ENCODE data around the gene LILRA5.

LILRA5 gene

DNA sequence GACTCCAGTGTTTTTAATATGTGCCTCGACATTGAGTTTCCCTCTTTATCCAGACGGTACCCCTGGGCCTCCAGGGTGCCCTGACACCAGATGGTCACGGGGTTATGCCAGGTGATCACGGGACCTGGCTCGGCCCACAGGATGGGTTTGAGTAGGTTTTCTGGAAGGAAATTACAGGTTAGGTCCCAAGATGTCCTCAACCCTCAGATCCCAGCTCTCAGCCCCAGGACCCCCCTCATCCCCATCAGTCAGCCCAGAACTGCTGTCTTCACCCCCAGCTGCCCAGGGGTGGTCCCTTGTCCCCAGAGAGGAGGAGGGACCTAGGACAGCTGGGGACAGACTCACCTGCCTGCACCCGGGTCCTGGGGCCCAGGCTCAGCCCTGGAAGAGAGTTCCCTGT lies 25.6 kb upstream of the LILRA5 start:
- no peak overlapping the region for H3K9ac ChIP-seq (ENCODE audit: insufficient read length, low read depth)
- no peaks in the 10 kb centered on the region for H3K4me1 ChIP-seq (ENCODE audit: insufficient read depth, insufficient read length)
- no peaks in the 10 kb centered on the region for H3K27me3 ChIP-seq (ENCODE audit: insufficient read depth, insufficient read length)
- DNase-seq (ENCODE audit: low read depth, low spot score), result no peak
- no peaks in the 10 kb centered on the region for H3K36me3 ChIP-seq (ENCODE audit: insufficient read depth, insufficient read length, low read length)
- no peak for TF ChIP-seq YY1 (IDR thresholded peaks at IDR 0.05; ENCODE audit: insufficient read depth, insufficient read length)
- no peak for TF ChIP-seq SUZ12 (IDR thresholded peaks at IDR 0.05; ENCODE audit: extremely low read depth, insufficient read depth, insufficient read length)
- no peak for TF ChIP-seq ZNF274 (IDR thresholded peaks at IDR 0.05; ENCODE audit: low read depth, low read length)
- H3K9me3 ChIP-seq (ENCODE audit: insufficient read depth, low read length), result no peaks in the 10 kb centered on the region
- no peak overlapping the region for H3K4me3 ChIP-seq (ENCODE audit: insufficient read length, low read depth)

DNA sequence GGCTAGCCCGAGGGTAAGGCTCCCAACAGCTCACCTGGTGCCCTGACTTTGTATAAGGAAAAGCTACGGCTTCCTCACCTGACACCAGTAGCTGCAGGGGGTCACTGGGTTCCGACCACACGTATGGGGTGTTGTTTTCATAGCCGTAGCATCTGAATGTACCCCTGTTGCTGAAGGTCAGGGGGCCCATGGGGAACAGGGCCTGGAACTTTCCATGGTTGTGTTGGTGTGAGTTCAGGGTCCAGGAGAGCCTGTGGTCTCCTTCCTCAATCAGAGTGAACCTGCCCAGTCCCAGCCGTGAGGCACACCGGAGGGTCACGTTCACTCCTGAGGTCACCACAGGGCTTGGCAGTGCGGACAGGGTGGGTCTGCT lies 24.9 kb upstream of the LILRA5 start:
- Histone ChIP-seq H3K9me3 (ENCODE audit: insufficient read depth, low read length) (no peaks in the 10 kb centered on the region), H3K9ac (ENCODE audit: insufficient read length, low read depth) (no peak overlapping the region), H3K27me3 (ENCODE audit: insufficient read depth, insufficient read length) (no peaks in the 10 kb centered on the region), H3K4me1 (ENCODE audit: insufficient read depth, insufficient read length) (no peaks in the 10 kb centered on the region), H3K4me3 (ENCODE audit: insufficient read length, low read depth) (no peak overlapping the region), H3K36me3 (ENCODE audit: insufficient read depth, insufficient read length, low read length) (no peaks in the 10 kb centered on the region)
- DNase-seq (ENCODE audit: low read depth, low spot score), result no peak
- TF ChIP-seq YY1 (IDR thresholded peaks at IDR 0.05; ENCODE audit: insufficient read depth, insufficient read length) (no peak), SUZ12 (IDR thresholded peaks at IDR 0.05; ENCODE audit: extremely low read depth, insufficient read depth, insufficient read length) (no peak), ZNF274 (IDR thresholded peaks at IDR 0.05; ENCODE audit: low read depth, low read length) (no peak)

GRCh38 chr19:54336893-54337857 lies 24.2 kb upstream of the LILRA5 start:
- Histone ChIP-seq H3K9ac (ENCODE audit: insufficient read length, low read depth) (no peak overlapping the region), H3K4me1 (ENCODE audit: insufficient read depth, insufficient read length) (no peaks in the 10 kb centered on the region), H3K27me3 (ENCODE audit: insufficient read depth, insufficient read length) (no peaks in the 10 kb centered on the region), H3K9me3 (ENCODE audit: insufficient read depth, low read length) (no peaks in the 10 kb centered on the region), H3K4me3 (ENCODE audit: insufficient read length, low read depth) (no peak overlapping the region), H3K36me3 (ENCODE audit: insufficient read depth, insufficient read length, low read length) (no peaks in the 10 kb centered on the region)
- TF ChIP-seq ZNF274 (IDR thresholded peaks at IDR 0.05; ENCODE audit: low read depth, low read length) (no peak), SUZ12 (IDR thresholded peaks at IDR 0.05; ENCODE audit: extremely low read depth, insufficient read depth, insufficient read length) (no peak), YY1 (IDR thresholded peaks at IDR 0.05; ENCODE audit: insufficient read depth, insufficient read length) (no peak)
- DNase-seq (ENCODE audit: low read depth, low spot score), result no peak

DNA sequence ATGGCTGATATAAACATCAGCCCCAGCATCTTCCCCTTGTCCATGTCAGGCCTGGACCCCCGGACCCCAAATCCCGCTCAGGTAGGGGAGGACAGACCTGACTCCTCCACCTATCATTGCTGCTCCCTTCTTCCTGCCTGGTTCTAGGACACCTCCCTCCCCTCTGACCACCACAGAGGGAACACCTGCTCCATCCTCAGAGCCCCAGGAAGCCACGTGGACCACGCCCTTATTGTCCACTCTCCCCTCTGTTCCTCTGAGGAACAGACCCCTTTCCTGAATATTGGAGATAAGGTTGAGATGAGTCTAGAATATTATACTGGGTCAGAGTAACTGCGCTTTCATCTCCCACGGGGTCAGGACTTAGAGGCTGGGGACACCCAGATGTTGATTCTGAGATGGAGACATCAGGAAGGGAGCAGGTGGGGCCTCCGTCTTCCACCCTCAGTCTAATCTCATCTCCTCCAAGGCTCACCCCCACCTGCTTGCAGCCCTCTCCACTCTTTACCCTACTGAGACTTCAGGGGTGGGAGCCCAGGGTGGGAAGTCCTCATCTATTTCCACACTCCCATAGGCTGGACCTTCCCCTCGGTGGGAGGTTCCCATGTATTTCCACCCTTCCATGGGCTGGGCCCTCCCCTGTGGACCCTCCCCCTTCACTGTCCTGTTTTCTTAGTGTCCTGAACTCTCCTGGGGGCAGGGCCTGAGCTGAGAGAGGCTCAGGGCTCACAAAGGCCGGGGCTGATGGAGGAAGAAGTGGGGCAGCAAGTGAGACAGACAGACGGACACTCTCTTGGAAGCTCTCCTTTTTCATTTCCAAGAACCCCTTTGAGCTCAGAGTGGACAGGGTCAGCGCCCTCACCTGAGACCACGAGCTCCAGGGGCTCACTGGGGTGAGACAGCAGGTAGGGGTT lies 23.3 kb upstream of the LILRA5 start:
- no peaks in the 10 kb centered on the region for H3K27me3 ChIP-seq (ENCODE audit: insufficient read depth, insufficient read length)

DNA sequence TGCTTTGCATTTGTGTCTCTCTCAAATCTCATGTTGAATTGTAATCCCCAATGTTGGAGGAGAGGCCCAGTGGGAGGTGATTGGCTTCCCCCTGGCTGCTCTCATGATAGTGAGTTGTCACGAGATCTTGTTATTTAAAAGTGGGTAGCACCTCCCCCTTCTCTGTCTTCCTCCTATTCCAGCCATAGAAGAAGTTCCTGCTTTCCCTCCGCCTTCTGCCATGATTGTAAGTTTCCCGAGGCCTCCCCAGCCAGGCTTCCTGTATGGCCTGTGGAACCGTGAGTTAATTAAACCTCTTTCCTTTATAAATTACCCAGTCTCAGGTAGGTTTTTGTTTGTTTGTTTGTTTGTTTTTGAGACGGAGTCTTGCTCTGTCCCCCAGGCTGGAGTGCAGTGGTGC lies 22.2 kb upstream of the LILRA5 start:
- no peaks in the 10 kb centered on the region for H3K27me3 ChIP-seq (ENCODE audit: insufficient read depth, insufficient read length)
- no peak for DNase-seq (ENCODE audit: low read depth, low spot score)
- H3K36me3 ChIP-seq (ENCODE audit: insufficient read depth, insufficient read length, low read length), result no peaks in the 10 kb centered on the region
- no peaks in the 10 kb centered on the region for H3K9me3 ChIP-seq (ENCODE audit: insufficient read depth, low read length)
- H3K4me1 ChIP-seq (ENCODE audit: insufficient read depth, insufficient read length), result no peaks in the 10 kb centered on the region
- no peak overlapping the region for H3K4me3 ChIP-seq (ENCODE audit: insufficient read length, low read depth)
- TF ChIP-seq SUZ12 (IDR thresholded peaks at IDR 0.05; ENCODE audit: extremely low read depth, insufficient read depth, insufficient read length), result no peak
- TF ChIP-seq ZNF274 (IDR thresholded peaks at IDR 0.05; ENCODE audit: low read depth, low read length), result no peak
- no peak for TF ChIP-seq YY1 (IDR thresholded peaks at IDR 0.05; ENCODE audit: insufficient read depth, insufficient read length)
- no peak overlapping the region for H3K9ac ChIP-seq (ENCODE audit: insufficient read length, low read depth)

More for the DNA sequence above, 23.3 kb upstream of the LILRA5 start:
- Histone ChIP-seq H3K4me1 (ENCODE audit: insufficient read depth, insufficient read length) (no peaks in the 10 kb centered on the region), H3K4me3 (ENCODE audit: insufficient read length, low read depth) (no peak overlapping the region), H3K9me3 (ENCODE audit: insufficient read depth, low read length) (no peaks in the 10 kb centered on the region), H3K36me3 (ENCODE audit: insufficient read depth, insufficient read length, low read length) (no peaks in the 10 kb centered on the region), H3K9ac (ENCODE audit: insufficient read length, low read depth) (no peak overlapping the region)
- no peak for DNase-seq (ENCODE audit: low read depth, low spot score)
- TF ChIP-seq ZNF274 (IDR thresholded peaks at IDR 0.05; ENCODE audit: low read depth, low read length) (no peak), SUZ12 (IDR thresholded peaks at IDR 0.05; ENCODE audit: extremely low read depth, insufficient read depth, insufficient read length) (no peak), YY1 (IDR thresholded peaks at IDR 0.05; ENCODE audit: insufficient read depth, insufficient read length) (no peak)

DNA sequence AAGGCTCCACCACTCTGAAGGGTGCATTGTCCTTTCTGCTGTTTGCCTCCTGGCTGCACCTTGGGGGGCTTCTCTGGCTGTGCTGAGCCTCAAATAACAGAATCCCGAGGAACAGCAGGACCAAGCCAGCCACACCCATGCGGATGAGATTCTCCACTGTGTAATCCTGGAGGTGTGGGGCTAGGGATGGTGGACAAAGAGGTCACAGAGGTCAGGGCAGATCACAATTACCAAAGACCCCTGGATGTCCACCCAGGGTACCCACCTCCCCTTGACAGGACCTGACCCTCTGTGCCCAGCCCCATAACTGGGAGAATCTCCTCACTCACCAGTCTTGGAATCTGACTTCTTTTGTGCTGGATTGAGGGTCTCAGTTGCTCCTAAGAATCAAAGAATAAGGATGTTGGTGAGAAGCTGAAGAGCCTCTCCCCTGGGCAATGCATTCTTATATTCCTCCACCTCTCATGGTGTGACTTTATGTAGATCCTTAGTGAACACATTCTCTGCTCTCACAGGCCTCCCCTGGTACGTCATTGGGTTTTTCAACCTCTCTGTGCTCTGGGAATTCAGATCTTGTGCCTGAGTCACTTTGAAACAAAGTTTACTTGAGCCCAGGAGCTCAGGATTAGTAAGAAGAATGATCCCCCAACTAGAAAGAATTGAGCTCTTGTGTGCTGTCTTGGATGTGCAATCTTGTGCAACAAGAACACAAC lies 20.8 kb upstream of the LILRA5 start:
- H3K36me3 ChIP-seq (ENCODE audit: insufficient read depth, insufficient read length, low read length), result no peaks in the 10 kb centered on the region
- DNase-seq (ENCODE audit: low read depth, low spot score), result no peak
- no peak overlapping the region for H3K4me3 ChIP-seq (ENCODE audit: insufficient read length, low read depth)
- no peak for TF ChIP-seq YY1 (IDR thresholded peaks at IDR 0.05; ENCODE audit: insufficient read depth, insufficient read length)
- no peak for TF ChIP-seq ZNF274 (IDR thresholded peaks at IDR 0.05; ENCODE audit: low read depth, low read length)
- TF ChIP-seq SUZ12 (IDR thresholded peaks at IDR 0.05; ENCODE audit: extremely low read depth, insufficient read depth, insufficient read length), result no peak
- H3K4me1 ChIP-seq (ENCODE audit: insufficient read depth, insufficient read length), result no peaks in the 10 kb centered on the region
- no peaks in the 10 kb centered on the region for H3K9me3 ChIP-seq (ENCODE audit: insufficient read depth, low read length)
- no peak overlapping the region for H3K9ac ChIP-seq (ENCODE audit: insufficient read length, low read depth)
- no peaks in the 10 kb centered on the region for H3K27me3 ChIP-seq (ENCODE audit: insufficient read depth, insufficient read length)
